K562 (cell line): Measurements from ENCODE around the gene CPNE6. TPM values are rescaled to one million over a fixed set of nuclear protein-coding genes. Genes with fewer than 3 reads are reported as not detected.

Source experiments
- ATAC-seq: fragments of 200-7000 bp; cut with Tn5 transposase; 3 replicates; pipeline ENCODE4 v1.9.1; 2020; ENCODE audit warnings: moderate library complexity
- BruUV-seq: library from RNA; stranded (reverse); fragments of 400-500 nt; replicated peaks from 2 replicates; lab custom pipeline; 2021; lab: Mats Ljungman, UMichigan
- CTCF ChIA-PET: fragments of 300-600 bp; formaldehyde crosslinking; extraction: SDS; loops from one replicate; lab custom pipeline; 2021; ENCODE audit warnings: low intra/inter-chr PET ratio; lab: Yijun Ruan, JAX
- POLR2A ChIA-PET: fragments of 300-600, 350-650 bp; sonication (Branson Sonifier 250); formaldehyde crosslinking; extraction: SDS; loops from one replicate; lab custom pipeline; 2021; ENCODE audit warnings: antibody characterized with exemption, inconsistent platforms; lab: Yijun Ruan, JAX
- DNase-seq, 4 experiments: peaks; one replicate each; pipeline versions ENCODE4 v3.0.0 to v3.0.0-alpha.2; 2011 to 2018; ENCODE audit warnings: low spot score in 3 of 4, mixed read lengths in 3 of 4; ENCODE audit errors: extremely low read depth in 1 of 4
- FAIRE-seq: peaks from 2 replicates; lab custom pipeline; 2011; peaks lifted over from hg19 to GRCh38; lab: Jason Lieb, UNC
- H2AFZ ChIP-seq: 2 replicates; pipeline ENCODE4 v1.6.0; 2011; ENCODE audit warnings: low read depth, low read length, control low read depth, inconsistent platforms
- H3K27ac ChIP-seq: fragments of 200-600 bp; 3 replicates; pipeline ENCODE4 v1.8.0; 2011; ENCODE audit warnings: low read depth, mild to moderate bottlenecking, control low read depth, inconsistent platforms, low read length, moderate library complexity, mixed read lengths; ENCODE audit errors: extremely low read depth
- H3K27me3 ChIP-seq, 2 experiments: fragments of 300-600 bp in 1 of 2; 2 replicates in 1 of 2; 3 replicates in 1 of 2; pipeline versions ENCODE4 v1.6.0 to v1.8.0; 2011; ENCODE audit warnings: inconsistent platforms in 2 of 2, low read length in 2 of 2, mild to moderate bottlenecking in 1 of 2, mixed read lengths in 1 of 2, moderate library complexity in 1 of 2; ENCODE audit not compliant: control insufficient read depth in 2 of 2, insufficient read depth in 2 of 2
- H3K36me3 ChIP-seq: fragments of 300-600 bp; 3 replicates; pipeline ENCODE4 v1.8.0; 2011; ENCODE audit warnings: mild to moderate bottlenecking, low read length, inconsistent platforms; ENCODE audit not compliant: control insufficient read depth, insufficient read depth
- H3K4me1 ChIP-seq, 2 experiments: fragments of 200-600 bp in 1 of 2; replicated peaks in 1 of 2; 2 replicates in 1 of 2; 3 replicates in 1 of 2; pipeline versions ENCODE4 v1.5.1 to v1.8.0; 2011; ENCODE audit warnings: inconsistent platforms in 2 of 2, low read length in 2 of 2, mild to moderate bottlenecking in 1 of 2, mixed read lengths in 1 of 2, moderate library complexity in 1 of 2; ENCODE audit not compliant: control insufficient read depth in 2 of 2, insufficient read depth in 2 of 2
- H3K4me2 ChIP-seq: 2 replicates; pipeline ENCODE4 v1.6.1; 2011; ENCODE audit warnings: low read length, control low read depth, inconsistent platforms, mixed read lengths; ENCODE audit not compliant: insufficient read depth
- H3K4me3 ChIP-seq: fragments of 200-600 bp; sonication (generic), shearing (Covaris generic); 2 replicates; pipeline ENCODE4 v1.5.1; 2016; ENCODE audit warnings: control low read depth, inconsistent platforms
- H3K79me2 ChIP-seq: fragments of 200-600 bp; 3 replicates; pipeline ENCODE4 v1.8.0; 2011; ENCODE audit warnings: low read length, inconsistent platforms; ENCODE audit not compliant: control insufficient read depth, insufficient read depth
- H3K9ac ChIP-seq, 2 experiments: 2 replicates each; pipeline versions ENCODE4 v1.6.0 to v1.6.1; 2011; ENCODE audit warnings: low read depth in 2 of 2, low read length in 2 of 2, control low read depth in 1 of 2, inconsistent platforms in 1 of 2, mild to moderate bottlenecking in 1 of 2, mixed read lengths in 1 of 2; ENCODE audit not compliant: insufficient read depth in 1 of 2
- H3K9me1 ChIP-seq: one replicate; pipeline ENCODE4 v1.6.0; 2011; ENCODE audit warnings: inconsistent platforms, mild to moderate bottlenecking, low read length, moderate library complexity; ENCODE audit not compliant: control insufficient read depth, insufficient read depth
- H3K9me3 ChIP-seq: replicated peaks from 2 replicates; pipeline ENCODE4 v1.5.1; 2011; ENCODE audit warnings: low read depth, low read length, inconsistent platforms; ENCODE audit not compliant: control insufficient read depth, insufficient read depth
- H4K20me1 ChIP-seq: replicated peaks from 2 replicates; pipeline ENCODE4 v1.6.1; 2011; ENCODE audit warnings: low read length, inconsistent platforms, mixed read lengths; ENCODE audit not compliant: control insufficient read depth, insufficient read depth
- ATF2 ChIP-seq: sonication (generic); formaldehyde crosslinking; IDR thresholded peaks from 2 replicates; pipeline ENCODE4 v1.8.1; 2022; ENCODE audit warnings: missing genetic modification reagents
- E2F3 ChIP-seq: fragments of 250-450 bp; sonication (Bioruptor Pico); IDR thresholded peaks from 2 replicates; pipeline ENCODE4 v1.4.0; 2020; ENCODE audit warnings: mild to moderate bottlenecking
- ELF4 ChIP-seq: fragments of 450-650 bp; formaldehyde crosslinking; IDR thresholded peaks from 2 replicates; pipeline ENCODE4 v1.4.0; 2022; ENCODE audit warnings: missing genetic modification characterization
- ESRRA ChIP-seq: fragments of 450-650 bp; IDR thresholded peaks from 2 replicates; pipeline ENCODE4 v1.6.1; 2014; ENCODE audit warnings: low read depth, mild to moderate bottlenecking, moderate library complexity, borderline replicate concordance
- JUN ChIP-seq, 2 experiments: sonication (generic) in 1 of 2; formaldehyde crosslinking in 1 of 2; IDR thresholded peaks; 2 replicates each; pipeline versions ENCODE4 v1.6.1 to v1.8.0; 2012 to 2022; ENCODE audit warnings: borderline replicate concordance in 2 of 2, mild to moderate bottlenecking in 2 of 2, improper control_type of control experiment in 1 of 2, low read depth in 1 of 2, low read length in 1 of 2, missing genetic modification reagents in 1 of 2
- MAZ ChIP-seq, 2 experiments: fragments of 450-650 bp in 1 of 2; sonication (generic) in 1 of 2; formaldehyde crosslinking; IDR thresholded peaks in 1 of 2; conservative IDR thresholded peaks in 1 of 2; 2 replicates each; pipeline versions ENCODE4 v1.4.0 to v1.5.0; 2020; ENCODE audit warnings: mild to moderate bottlenecking in 1 of 2, missing genetic modification reagents in 1 of 2
- NFE2 ChIP-seq: IDR thresholded peaks from 2 replicates; pipeline ENCODE4 v1.6.1; 2014; ENCODE audit warnings: antibody characterized with exemption, low read depth
- PHF21A ChIP-seq: fragments of 450-650 bp; IDR thresholded peaks from 2 replicates; pipeline ENCODE4 v1.6.1; 2017; ENCODE audit warnings: low read depth, borderline replicate concordance
- RCOR1 ChIP-seq, 2 experiments: IDR thresholded peaks; 2 replicates each; pipeline ENCODE4 v1.6.1; 2012; ENCODE audit warnings: low read depth in 2 of 2, low read length in 2 of 2, borderline replicate concordance in 1 of 2, improper control_type of control experiment in 1 of 2
- SMARCA5 ChIP-seq: fragments of 450-650 bp; IDR thresholded peaks from 2 replicates; pipeline ENCODE4 v1.6.1; 2016
- SRSF1 ChIP-seq: fragments of 200-400 bp; formaldehyde crosslinking; IDR thresholded peaks from 2 replicates; pipeline ENCODE4 v1.6.1; 2017; ENCODE audit warnings: mild to moderate bottlenecking, low read depth, low read length, moderate library complexity
- TBP ChIP-seq: optimal IDR thresholded peaks from 2 replicates; pipeline ENCODE3; 2011; ENCODE audit warnings: low read depth, low read length, improper control_type of control experiment
- TEAD4 ChIP-seq, 2 experiments: sonication (generic) in 1 of 2; formaldehyde crosslinking in 1 of 2; IDR thresholded peaks; 2 replicates each; pipeline versions ENCODE4 v1.6.1 to v1.8.0; 2012 to 2022; ENCODE audit warnings: borderline replicate concordance in 1 of 2, inconsistent platforms in 1 of 2, low read length in 1 of 2, mild to moderate bottlenecking in 1 of 2, missing genetic modification reagents in 1 of 2
- THRAP3 ChIP-seq: fragments of 450-650 bp; IDR thresholded peaks from 2 replicates; pipeline ENCODE4 v1.6.1; 2016; ENCODE audit warnings: mild to moderate bottlenecking, inconsistent platforms, borderline replicate concordance
- ZFP1 ChIP-seq: fragments of 450-650 bp; formaldehyde crosslinking; IDR thresholded peaks from 2 replicates; pipeline ENCODE4 v1.4.0; 2020; ENCODE audit warnings: mild to moderate bottlenecking, mixed read lengths
- ZFPM2 ChIP-seq: fragments of 250-450 bp; sonication (Bioruptor Pico); IDR thresholded peaks from 2 replicates; pipeline ENCODE4 v1.5.1; 2022; ENCODE audit warnings: mild to moderate bottlenecking
- ZNF146 ChIP-seq: IDR thresholded peaks from one replicate; pipeline ENCODE4 v1.6.1; 2018; ENCODE audit warnings: missing compliant biosample characterization; ENCODE audit not compliant: unreplicated experiment
- WGBS: fragments of 100-300 bp; shearing (Covaris generic); methylation state at CpG from one replicate; pipeline ENCODE4 v1.1.6; 2016; ENCODE audit warnings: low coverage, mixed read lengths; ENCODE audit not compliant: insufficient coverage; ENCODE audit errors: missing lambda C conversion rate; 5-methylcytosine and 5-hydroxymethylcytosine counted together
- in situ Hi-C: fragments of 300-500 bp; cut with MboI; formaldehyde crosslinking; loops from 4 replicates; pipeline ENCODE4 v1.15.0; 2018; ENCODE audit warnings: inconsistent platforms, mixed read lengths
- intact Hi-C: fragments of 100-400 bp; cut with micrococcal nuclease; formaldehyde crosslinking; loops from 2 replicates; pipeline ENCODE4 v1.14.2; 2022
- polyA plus RNA-seq, 8 experiments: library from polyadenylated mRNA; depleted of rRNA in 4 of 8; stranded (reverse) in 5 of 8; unstranded in 3 of 8; fragments of >200 nt; fragmentation: Nextera tagmentation in 2 of 8; fragmentation: Illumina TruSeq in 1 of 8; extraction: Ambion mirVana in 2 of 8; extraction: Trizol in 1 of 8; gene quantifications; 2 replicates each; pipeline versions ENCODE4 v1.2.1 to v1.2.3, GENCODE V29; 2011 to 2014; ENCODE audit warnings: inconsistent platforms in 1 of 8, missing spikeins in 1 of 8
- total RNA-seq, 7 experiments: library from RNA; depleted of rRNA in 6 of 7; stranded (reverse); fragments of >200 nt in 6 of 7; fragmentation: Illumina TruSeq in 2 of 7; extraction: Trizol in 2 of 7; gene quantifications; 2 replicates each; pipeline versions ENCODE4 v1.2.1 to v1.2.3, GENCODE V29; 2011 to 2021; ENCODE audit warnings: low replicate concordance in 1 of 7

Gene CPNE6
- total and polyA plus RNA-seq, 9 of the 15 experiments (the other 6 are each of a cell fraction or from before 2014, with no cell fraction given), result not detected

GRCh38 chr14:24051789-24052655 lies 19.3 kb upstream of the CPNE6 start, which contains the start of gene CARMIL3:
CARMIL3 (plus strand) TSS chr14:24052009; CDS start chr14:24052154, 145 bp downstream.
- CTCF ChIA-PET, result no interaction called here
- peak within 1 kb of the TSS; percentile 85 for H2AFZ ChIP-seq
- peaks cover 0 to 25% of the 10 kb centered on the region in 2 experiments; a peak in 2 of 5 replicates for H3K27me3 ChIP-seq
- peak within 1 kb of the TSS; percentile 73 for H3K4me2 ChIP-seq
- peaks cover 9 to 20% of the 10 kb centered on the region in 2 experiments; a peak in 3 of 5 replicates for H3K4me1 ChIP-seq
- peak; percentile 70 to 89 (median 84) for DNase-seq
- POLR2A ChIA-PET, result interaction anchor here (0.6 to 1.1 kb wide), 3 partner anchors 63 to 237 kb away, joined by 3 read pairs; partner anchors contain the start of gene IRF9
- peak; percentile 96 for ATAC-seq
- 1% methylated on average over 14 of the region's 92 CpGs for WGBS
- no peak for FAIRE-seq
- H3K36me3 ChIP-seq, result no peaks in the 10 kb centered on the region
- no peak within 1 kb of the TSS for H3K27ac ChIP-seq
- intact Hi-C loops (no loop called here), in situ Hi-C loops (loop anchor here (10.0 kb wide), 1 partner anchor 383 kb away; no protein-coding TSS in a partner anchor)
- peak within 1 kb of the TSS; percentile 56 to 88; a peak in 3 of 4 replicates for H3K9ac ChIP-seq
- H3K4me3 ChIP-seq, result peak within 1 kb of the TSS; percentile 43
- no TSS peak for BruUV-seq
- H4K20me1 ChIP-seq, result peaks cover 4% of the 10 kb centered on the region
- no peaks in the 10 kb centered on the region for H3K9me3 ChIP-seq
- no peaks in the 10 kb centered on the region for H3K79me2 ChIP-seq
- no peaks in the 10 kb centered on the region for H3K9me1 ChIP-seq
- TF ChIP-seq SRSF1 (no peak), NFE2 (no peak), SMARCA5 (no peak), MAZ (CRISPR knock-in tag; conservative IDR thresholded peaks at IDR 0.05 in 1 of 2, IDR thresholded peaks at IDR 0.05 in 1 of 2) (peak; percentile 49 to 77), TEAD4 (IDR thresholded peaks at IDR 0.05; ENCODE audit: low read length) (no peak), TEAD4 (CRISPR knock-in tag; IDR thresholded peaks at IDR 0.05; ENCODE audit: borderline replicate concordance) (no peak), ZFPM2 (CRISPR knock-in tag) (no peak), ESRRA (no peak), RCOR1 (IDR thresholded peaks at IDR 0.05; ENCODE audit: borderline replicate concordance in 1 of 2, low read depth in 2 of 2, low read length in 2 of 2) (no peak), E2F3 (CRISPR knock-in tag) (no peak), ZNF146 (CRISPR knock-in tag) (no peak), PHF21A (no peak), ELF4 (CRISPR knock-in tag) (no peak), JUN (IDR thresholded peaks at IDR 0.05; ENCODE audit: borderline replicate concordance, low read depth, low read length) (no peak), JUN (CRISPR knock-in tag; IDR thresholded peaks at IDR 0.05; ENCODE audit: borderline replicate concordance) (no peak), TBP (no peak), ZFP1 (CRISPR knock-in tag) (no peak), THRAP3 (no peak), ATF2 (CRISPR knock-in tag) (no peak)
